Fibroblast of villous mesenchyme (primary cell): ENCODE data around the gene AATK. TPM values are rescaled to one million over a fixed set of nuclear protein-coding genes. Genes with fewer than 3 reads are reported as not detected.
"Not testable (repeated sequence)": the region's sequence is repeated elsewhere in the genome, so short reads cannot be mapped to it uniquely, and the experiment has no call there.

ENCODE experiments used
- DNase-seq: peaks from one replicate; pipeline ENCODE4 v3.0.0-alpha.2; 2010; ENCODE audit warnings: low read depth
- H3K4me3 ChIP-seq: 2 replicates; pipeline ENCODE4 v1.5.1; 2011; ENCODE audit warnings: low read depth, mild to moderate bottlenecking, low read length
- CTCF ChIP-seq: IDR thresholded peaks from 2 replicates; pipeline ENCODE4 v1.5.1; 2012; ENCODE audit warnings: low read depth, mild to moderate bottlenecking, low read length; ENCODE audit not compliant: insufficient read depth
- total RNA-seq: library from RNA; depleted of rRNA; stranded (reverse); fragments of >200 nt; gene quantifications from 2 replicates; pipeline ENCODE4 v1.2.3, GENCODE V29; 2012

Gene AATK
- total RNA-seq, 1 donor = under 0.01 TPM

GRCh38 chr17:81147701-81148100 is 18.3 kb downstream of the AATK start:
- no peak for DNase-seq
- no peak for TF ChIP-seq CTCF
- no peak overlapping the region for H3K4me3 ChIP-seq

GRCh38 chr17:81146208-81146607 is 19.8 kb downstream of the AATK start:
- H3K4me3 ChIP-seq, DNase-seq: not testable (repeated sequence)

GRCh38 chr17:81144423-81144781 is 21.6 kb downstream of the AATK start:
- H3K4me3 ChIP-seq = no peak overlapping the region
- no peak for TF ChIP-seq CTCF
- DNase-seq = no peak

GRCh38 chr17:81143717-81144422 is 22.2 kb downstream of the AATK start:
- no peak overlapping the region for H3K4me3 ChIP-seq
- DNase-seq = no peak
- TF ChIP-seq CTCF = no peak

GRCh38 chr17:81143200-81143527 is 22.9 kb downstream of the AATK start:
- H3K4me3 ChIP-seq = no peak overlapping the region
- DNase-seq = no peak
- TF ChIP-seq CTCF = no peak

- H3K4me3 ChIP-seq = no peak overlapping the region
- DNase-seq = peak; percentile 75
- TF ChIP-seq CTCF = peak; percentile 75
These were observed 23.5 kb downstream of the AATK start for GRCh38 chr17:81142301-81143199.

GRCh38 chr17:81140695-81141094 is 25.3 kb downstream of the AATK start:
- TF ChIP-seq CTCF = no peak
- no peak for DNase-seq
- no peak overlapping the region for H3K4me3 ChIP-seq
